Posterior vena cava (tissue), 2 donors: ENCODE results near the gene NABP1. TPM values are rescaled to one million over a fixed set of nuclear protein-coding genes. Genes with fewer than 3 reads are reported as not detected.
A peak's percentile ranks its signal among the peaks of the same experiment; 100 is the strongest.
"Not testable (repeated sequence)": the region's sequence is repeated elsewhere in the genome, so short reads cannot be mapped to it uniquely, and the experiment has no call there.

Source experiments
- DNase-seq: peaks from one replicate; pipeline ENCODE4 v3.0.0-alpha.2; 2020; ENCODE audit warnings: low spot score
- intact Hi-C, 2 donors: fragments of 100-400 bp; cut with DNase I; formaldehyde crosslinking; loops; one replicate each; pipeline versions ENCODE4 v1.14.1 to v1.14.2; 2022 to 2023
- long read RNA-seq, 2 donors: library from polyadenylated mRNA; unstranded; transcript quantifications; one replicate each; pipeline ENCODE4 v2.0.0, GENCODE V29; 2020 to 2021
- total RNA-seq, 2 donors: library from RNA; stranded (reverse); fragmentation: NEBNext Ultra II Directional; extraction: Animal tissue kit (Norgen Biotek cat#: 25700); gene quantifications; one replicate each; pipeline ENCODE4 v1.2.1, GENCODE V29; 2021
- donor health status: DM: yes; HTN: yes; CAD: no.
- donor health status: DM: yes; HTN: yes; CAD: no.

NABP1 gene, protein sequence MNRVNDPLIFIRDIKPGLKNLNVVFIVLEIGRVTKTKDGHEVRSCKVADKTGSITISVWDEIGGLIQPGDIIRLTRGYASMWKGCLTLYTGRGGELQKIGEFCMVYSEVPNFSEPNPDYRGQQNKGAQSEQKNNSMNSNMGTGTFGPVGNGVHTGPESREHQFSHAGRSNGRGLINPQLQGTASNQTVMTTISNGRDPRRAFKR
- 10 to 100 TPM; 26.8 to 32.0 TPM for total RNA-seq
- long read RNA-seq, donor 1, partial matches to known transcripts = 0 of 4 reads
- long read RNA-seq, donor 1, other reads (novel, unspliced or antisense) = 1 of 4 reads
- long read RNA-seq, donor 2, full-length matches to known transcripts = 11 of 13 reads
- long read RNA-seq, donor 2, partial matches to known transcripts = 2 of 13 reads
- long read RNA-seq, donor 2, other reads (novel, unspliced or antisense) = 0 of 13 reads

DNA sequence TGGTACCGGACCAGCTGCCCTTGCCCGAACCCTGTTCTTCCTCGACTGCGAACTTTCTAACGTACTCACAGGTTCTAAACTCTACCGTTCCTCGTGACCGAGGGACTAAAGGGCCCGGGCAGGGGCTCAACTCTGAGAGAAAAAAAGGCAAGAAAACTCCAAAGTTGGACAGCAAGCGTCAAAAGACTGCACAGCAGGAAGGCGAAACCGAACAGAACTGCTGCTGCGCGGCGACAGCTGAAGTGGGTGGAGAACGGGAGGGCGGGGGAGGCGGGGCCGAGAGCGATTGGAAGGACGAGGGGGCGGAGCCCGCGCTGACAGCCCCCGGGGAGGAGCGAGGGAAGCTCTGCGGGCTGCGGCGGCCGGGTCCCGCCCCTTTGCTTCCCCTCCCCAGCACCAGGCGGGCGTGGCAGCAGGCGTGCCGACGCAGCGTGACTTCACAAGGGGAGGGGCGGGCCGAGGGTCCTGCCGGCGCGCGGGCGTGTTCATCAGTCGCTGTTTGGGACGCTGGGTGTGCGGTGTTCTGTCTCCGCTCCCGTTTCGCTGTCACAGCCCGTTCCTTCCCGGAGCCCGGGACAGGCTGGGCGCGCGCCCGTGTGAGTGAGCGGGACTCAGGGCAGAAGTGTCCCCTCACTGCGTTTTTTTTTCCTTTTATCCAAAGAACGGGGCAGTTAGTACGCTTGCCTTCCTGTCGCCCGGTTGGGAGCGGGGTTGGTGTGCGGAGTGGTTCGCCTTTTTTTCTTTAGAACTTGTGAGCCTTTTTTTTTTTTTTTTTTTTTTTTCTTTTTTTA is at the start of gene NABP1:
Gene NABP1, plus strand, starts transcription at position 491 of the 791 bp plus-strand sequence. CDS start 479 bp downstream, outside the sequence.
- intact Hi-C loops = no loop called here
- peak; percentile 100 for DNase-seq

DNA sequence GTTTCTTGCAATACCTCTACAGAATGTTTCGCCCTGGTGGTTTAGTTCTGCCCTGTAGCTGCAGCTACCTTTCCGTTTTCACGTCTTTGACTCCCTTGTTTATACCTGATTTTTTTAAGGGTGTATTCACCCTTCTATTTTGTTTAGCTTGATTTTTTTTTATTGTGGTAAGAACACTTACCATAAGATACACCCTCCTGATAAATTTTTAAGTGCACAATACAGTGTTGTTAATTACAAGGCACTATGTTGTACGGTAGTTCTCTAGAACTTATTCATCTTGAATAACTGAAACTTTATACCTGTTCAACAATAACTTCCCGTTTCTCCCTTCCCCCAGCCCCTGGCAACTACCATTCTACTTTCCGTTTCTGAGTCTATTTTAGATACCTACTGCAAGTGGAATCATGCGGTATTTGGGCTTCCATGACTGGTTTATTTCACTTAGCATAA is 48.9 kb upstream of the NABP1 start:
- no peak for DNase-seq
- intact Hi-C loops = no loop called here

DNA sequence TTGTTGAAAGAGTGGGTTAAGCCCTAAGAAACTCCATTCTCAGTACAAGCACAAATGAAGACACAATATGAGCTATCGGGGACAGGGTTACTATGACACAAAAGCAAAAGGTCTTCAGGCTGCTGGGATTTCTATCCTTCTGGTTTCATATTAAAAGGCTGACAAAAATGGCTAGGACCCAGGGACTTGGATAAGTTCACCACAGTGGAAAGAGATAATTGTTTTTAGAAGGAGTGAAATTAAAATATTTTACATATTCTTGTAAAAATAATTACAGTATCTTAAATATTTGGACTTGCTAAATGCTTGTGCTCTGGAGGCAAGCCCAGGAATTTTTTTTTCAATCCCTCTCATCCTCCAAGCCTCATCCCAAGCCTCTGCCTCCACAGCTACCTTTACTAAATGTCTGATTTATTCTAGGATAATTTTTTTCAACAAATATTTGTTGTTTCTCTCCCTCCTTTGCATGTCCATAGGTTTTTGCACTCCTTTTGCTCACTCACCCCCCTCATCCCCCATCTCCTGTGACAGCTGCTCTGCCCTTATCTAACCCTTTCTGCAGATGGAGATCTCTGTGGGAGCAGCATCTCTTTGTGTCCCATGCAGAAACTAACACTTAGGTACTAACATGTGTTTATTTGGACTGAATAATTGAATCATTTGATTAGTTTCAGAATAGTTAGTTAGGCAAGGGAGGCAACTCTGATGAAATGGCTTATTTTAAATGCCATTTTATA is 47.8 kb upstream of the NABP1 start:
- intact Hi-C loops = no loop called here
- DNase-seq = no peak

DNA sequence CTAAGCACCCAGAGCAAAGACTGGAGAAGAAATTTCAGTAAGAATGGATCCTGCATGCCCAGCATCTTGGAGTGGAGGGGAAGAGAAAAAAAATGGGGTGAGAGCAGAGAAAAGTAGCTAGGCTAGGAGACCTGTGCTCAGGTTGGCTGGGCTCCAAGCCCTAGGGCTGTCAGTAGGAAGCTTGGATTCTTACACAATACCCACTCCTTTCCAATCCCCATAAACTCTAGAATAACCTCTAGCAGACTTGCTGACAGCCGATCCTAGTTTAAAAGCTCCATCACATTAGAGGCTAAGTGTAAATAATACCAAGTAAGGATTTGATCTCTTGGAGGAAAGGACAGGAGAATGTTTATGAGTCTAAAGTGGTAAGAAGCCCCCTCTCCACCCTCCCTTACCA is 46.2 kb upstream of the NABP1 start:
- intact Hi-C loops = no loop called here
- no peak for DNase-seq

DNA sequence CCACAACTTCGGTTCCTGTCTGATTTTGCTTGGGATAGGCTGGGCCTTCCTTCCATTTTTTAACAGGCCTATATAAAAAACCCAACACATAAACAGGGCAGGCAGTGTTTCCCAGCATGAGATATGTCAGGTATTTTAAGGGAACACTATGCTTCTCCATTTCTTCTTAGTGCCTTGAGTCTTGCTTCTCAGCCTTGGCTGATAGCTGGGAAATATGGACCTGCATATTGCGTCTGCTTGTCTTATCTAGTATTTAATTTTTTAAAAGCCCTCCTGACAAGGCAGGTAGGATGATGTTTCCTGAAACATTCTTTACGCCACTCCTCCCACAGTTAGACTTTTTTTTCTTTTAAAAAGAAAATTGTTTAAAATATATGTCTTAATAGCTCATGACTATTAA is 45.5 kb upstream of the NABP1 start:
- DNase-seq = no peak
- intact Hi-C loops = no loop called here

DNA sequence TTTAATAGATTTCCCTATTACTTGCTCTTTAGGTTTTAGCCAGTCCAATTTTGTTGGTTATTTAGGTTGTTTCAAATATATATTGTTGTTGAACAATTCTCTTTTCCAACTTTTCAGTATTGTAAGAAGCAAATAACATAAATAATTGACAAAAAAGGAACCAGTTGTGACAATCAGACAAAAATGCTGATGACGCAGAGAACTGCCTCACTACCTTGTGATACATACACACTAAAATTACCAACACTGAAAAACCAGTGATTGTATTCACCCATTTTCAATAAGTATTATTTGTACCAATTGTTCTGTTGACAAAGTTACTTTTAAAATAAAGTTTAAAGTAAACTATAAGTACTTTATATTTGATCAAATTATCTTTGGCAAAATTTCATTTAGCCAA is 43.1 kb upstream of the NABP1 start:
- intact Hi-C loops = no loop called here
- DNase-seq = no peak

DNA sequence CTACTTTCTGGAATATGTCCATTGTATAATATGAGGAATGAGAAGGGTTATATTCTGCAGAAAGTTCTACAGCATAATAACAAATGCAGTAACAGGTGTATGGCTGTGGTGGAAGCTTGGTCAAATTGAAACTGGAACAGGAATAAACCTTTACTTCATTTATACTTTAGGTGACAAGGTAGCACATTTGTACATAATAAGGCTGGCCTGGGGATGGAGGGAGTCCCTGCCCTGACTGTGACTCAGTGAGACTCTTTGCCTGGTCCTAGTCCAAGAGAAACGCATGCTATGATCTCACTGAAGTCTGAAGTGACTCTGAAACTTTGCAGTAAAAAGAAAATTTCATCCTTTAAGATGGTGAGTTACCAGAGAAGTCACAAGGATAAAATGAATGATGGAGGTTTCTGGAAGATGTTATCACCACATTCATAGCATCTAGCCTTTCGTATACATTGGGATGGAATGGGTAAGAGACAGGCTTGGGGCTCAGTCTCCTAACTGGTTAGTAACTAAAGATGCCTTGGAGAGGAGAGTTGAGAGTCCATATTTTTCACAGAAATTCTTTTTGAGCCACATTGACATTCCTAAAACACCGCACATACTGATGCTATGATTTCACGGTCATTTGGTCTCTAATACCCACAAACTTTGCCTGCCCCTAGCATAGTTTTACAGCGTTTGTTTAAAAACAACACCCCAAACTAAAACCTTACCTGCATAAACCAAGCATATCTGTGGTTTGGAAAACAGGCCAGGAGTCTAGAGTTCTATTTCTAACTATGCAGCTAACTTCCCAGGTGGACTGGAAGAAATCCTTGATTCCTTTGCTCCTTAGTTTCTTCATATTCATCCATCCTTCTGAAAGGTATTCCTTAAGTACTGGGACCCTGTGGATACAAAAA is 42.4 kb upstream of the NABP1 start:
- no peak for DNase-seq
- intact Hi-C loops = no loop called here

DNA sequence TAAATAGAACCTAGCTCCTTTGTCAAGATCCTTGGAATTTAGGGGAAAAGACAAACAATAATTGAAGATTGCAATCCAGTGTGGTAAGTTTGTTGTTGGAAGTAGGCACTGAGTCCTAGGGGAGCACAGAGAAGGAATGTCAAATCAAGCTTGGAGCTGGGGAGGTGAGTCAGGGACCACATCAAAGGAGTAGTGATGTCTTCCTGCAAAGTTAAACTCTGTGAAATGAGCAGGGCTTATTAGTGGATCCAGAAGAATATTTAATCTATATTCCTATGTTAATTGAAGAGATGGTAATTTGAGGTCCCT is 41.7 kb upstream of the NABP1 start:
- intact Hi-C loops = no loop called here
- no peak for DNase-seq

DNA sequence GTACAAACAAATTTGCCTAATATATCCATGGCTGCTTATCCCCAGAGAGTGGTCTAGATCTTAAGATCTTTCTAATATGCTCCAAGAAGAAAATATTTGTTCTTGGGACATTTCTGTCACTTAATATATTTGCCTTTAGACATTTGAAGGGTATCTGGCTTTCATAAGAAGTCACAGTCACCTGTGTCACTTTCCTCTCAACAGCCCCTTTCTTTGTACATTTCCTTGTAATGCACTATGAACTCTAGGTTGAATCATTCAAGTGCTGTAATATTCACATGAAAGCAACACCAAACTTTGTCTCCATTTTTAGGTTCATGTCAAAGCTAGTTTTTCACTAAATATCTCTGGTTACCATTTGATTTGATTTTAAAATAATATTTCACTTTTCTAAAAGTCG is 41.4 kb upstream of the NABP1 start:
- intact Hi-C loops = no loop called here
- DNase-seq = no peak

DNA sequence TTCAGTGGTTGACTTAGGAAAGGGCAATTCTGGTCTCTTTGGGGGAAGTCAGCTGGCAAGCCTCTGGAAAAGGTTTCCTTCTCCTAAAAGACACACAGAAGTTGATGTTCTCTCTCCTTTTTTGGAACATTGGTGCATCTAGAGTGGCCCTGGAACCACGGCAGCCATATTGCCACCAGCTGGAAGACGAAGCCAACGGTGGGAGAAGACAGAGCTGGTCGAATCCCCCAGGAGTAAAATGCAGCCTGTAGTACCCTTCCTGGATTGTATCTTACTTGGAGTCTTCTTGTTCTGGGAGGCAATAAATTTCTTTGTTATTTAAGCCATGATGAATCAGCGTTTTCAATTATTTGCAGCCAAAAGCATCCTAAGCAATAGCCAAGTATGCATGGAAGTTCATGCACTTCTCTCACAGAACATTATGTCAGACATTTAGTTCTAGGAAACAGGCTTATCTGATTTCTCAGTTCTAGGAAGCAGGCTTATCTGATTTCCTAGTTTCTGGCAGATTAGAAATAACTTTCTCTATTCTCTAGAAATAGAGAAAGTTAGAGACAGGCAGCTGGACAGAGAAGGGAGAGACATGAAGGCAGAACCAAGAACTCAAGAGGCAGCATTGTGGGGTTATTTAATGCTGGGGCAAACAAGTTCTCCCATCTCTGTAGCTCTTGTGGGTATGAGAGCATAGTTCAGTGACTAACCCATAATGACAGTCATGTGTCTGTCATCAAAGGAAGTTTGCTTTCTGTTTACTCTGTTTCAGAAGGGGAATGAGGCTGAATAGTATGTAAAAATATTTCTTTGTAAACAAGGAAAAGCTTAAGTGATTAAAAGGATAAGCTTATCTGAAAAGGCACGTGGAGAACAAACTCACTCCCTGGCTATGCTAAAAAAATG is 40.5 kb upstream of the NABP1 start:
- DNase-seq = no peak
- intact Hi-C loops = no loop called here

DNA sequence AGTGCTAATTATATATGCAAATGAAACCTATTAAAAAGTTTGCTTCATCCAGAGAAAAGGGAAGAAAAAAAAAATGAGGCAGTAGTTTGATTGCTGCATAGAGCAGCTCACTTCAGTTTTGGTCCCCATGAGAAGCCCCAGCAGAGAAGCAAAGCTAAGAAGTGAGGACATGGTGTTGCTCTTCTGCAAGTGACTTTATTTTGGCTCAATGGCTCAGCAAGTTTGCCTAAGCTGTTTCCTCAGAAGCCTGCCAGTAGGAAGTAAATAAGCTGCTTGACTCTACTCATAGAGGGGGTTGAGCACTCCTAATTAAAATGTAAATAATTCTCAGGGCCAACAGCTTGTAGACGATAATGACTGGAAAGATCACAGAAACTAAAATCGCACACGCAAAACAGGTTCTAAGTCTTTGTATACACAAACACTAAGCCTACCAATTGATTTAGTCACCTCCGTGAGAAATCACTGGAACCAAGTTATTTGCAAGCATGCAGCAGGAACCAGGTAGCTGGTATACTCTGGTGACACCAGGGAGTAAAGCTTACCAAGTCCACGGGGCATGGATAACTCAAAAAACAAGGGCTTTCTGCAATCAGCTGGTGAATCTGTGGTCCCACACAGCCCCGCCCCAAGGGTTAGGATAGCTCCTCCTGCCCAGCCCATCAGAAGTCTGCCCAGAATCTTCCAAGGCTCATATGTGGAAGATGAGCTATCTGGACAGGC is 39.7 kb upstream of the NABP1 start:
- DNase-seq = no peak
- intact Hi-C loops = no loop called here

DNA sequence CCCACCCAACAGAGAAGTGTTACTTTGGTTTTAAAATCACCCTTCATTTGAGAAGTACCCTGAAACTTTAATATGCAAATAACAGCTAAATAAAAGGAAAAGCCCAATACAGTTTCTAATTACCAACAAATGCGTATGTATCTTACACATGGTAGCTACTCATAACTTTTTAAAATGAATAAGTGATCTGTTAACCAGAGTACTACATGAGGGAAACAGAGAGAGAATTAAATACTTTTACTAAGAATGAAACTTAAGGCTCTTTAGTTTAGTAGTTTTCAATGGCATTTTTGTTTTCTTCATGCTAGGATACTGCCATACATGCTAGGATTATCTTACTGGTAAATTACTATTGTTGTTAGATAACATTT is 39.1 kb upstream of the NABP1 start:
- intact Hi-C loops = no loop called here
- DNase-seq = no peak

DNA sequence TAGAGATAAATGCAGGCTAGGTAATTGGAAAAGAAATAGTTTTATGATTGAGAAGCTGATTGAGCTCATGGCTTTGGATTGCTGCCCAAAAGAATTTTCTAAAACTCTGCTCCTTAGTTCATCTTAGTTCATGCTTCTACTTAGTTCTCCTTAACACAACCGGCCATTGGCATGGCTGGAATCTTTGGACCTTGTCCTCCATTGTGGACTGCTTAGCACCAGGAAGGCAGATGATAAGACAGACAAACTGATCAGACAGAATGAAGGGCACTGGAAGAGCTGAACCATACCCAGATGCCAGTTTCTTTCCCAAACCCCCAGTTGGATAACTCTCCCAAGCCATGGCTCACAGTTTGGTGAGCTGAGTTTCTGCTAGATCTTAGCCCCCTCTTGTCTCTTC is 36.3 kb upstream of the NABP1 start:
- intact Hi-C loops = no loop called here
- no peak for DNase-seq

DNA sequence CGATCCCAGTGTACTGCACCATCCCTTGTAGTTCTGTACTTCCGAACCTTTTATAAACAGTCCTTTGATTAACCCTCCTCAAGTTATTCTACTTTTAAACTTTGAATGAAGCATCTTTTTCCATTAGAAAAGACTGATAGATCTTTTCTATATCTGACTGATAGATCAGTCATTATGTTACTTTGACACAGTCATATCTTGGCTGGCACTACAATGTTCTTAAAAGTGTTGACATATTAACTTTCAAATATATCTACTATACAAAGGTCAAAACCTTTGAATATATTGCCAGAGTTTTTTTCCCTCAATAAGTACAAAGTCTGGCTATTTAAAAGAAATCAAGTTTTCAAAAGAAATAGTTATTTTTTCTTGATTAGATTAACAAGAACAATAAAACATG is 35.4 kb upstream of the NABP1 start:
- no peak for DNase-seq
- intact Hi-C loops = no loop called here

DNA sequence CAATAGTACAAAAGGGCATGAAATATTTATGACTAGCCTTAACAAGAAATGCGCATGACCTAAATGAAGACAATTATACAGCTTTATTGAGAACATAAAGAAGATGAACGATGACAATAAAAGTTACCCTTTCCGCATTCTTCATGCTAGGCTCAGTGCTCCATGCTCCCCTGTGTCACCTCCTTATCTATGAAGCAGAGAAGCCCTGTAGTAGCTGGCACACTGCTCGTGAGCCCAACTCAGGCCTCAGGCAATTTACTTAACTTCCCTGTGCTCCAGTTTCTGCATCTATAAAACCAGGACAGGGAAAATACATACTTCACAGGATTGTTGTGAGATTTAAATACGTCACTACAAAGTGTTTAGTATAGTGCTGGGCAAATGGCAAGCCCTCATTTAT is 34.5 kb upstream of the NABP1 start:
- intact Hi-C loops = no loop called here
- no peak for DNase-seq

DNA sequence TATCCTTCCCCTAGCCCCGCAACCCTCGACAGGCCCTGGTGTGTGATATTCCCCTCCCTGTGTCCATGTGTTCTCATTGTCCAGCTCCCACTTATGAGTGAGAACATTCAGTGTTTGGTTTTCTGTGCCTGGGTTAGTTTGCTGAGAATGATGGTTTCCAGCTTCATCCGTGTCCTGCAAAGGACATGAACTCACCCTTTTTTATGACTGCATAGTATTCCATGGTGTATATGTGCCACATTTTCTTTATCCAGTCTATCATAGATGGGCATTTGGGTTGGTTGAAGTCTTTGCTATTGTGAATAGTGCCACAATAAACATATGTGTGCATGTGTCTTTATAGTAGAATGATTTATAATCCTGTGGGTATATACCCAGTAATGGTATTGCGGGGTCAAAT is 33.3 kb upstream of the NABP1 start:
- intact Hi-C loops, DNase-seq: not testable (repeated sequence)

DNA sequence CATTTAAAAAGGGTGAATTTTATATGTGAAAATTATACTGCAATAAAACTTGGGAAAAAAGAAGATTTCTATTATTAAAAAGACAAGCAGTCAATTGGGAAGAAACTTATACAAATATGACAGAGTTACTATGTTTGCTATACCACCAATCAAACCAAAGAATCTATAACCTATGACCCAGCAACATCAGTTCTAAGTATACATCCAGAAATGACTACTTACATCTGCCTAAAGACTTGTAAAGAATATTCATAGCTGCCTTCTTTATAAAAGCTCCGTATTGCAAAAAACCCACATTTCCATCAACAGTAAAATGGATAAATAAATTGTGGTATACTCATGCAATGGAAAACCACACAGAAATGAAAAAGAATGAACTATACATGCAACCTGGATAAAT is 32.9 kb upstream of the NABP1 start:
- intact Hi-C loops = no loop called here

More for the DNA sequence above, 32.9 kb upstream of the NABP1 start:
- DNase-seq = no peak
